GM21360 (cell line): ENCODE data around the gene IMMP2L.
"Not testable (repeated sequence)": the region's sequence is repeated elsewhere in the genome, so short reads cannot be mapped to it uniquely, and the experiment has no call there.

Experiments
- ATAC-seq: cut with Tn5 transposase; IDR thresholded peaks from one replicate; pipeline ENCODE4 v1.9.1; 2021; ENCODE audit warnings: mild to moderate bottlenecking, moderate library complexity; ENCODE audit not compliant: unreplicated experiment

IMMP2L gene

GRCh38 chr7:111358915-111359314 is 203.4 kb downstream of the IMMP2L start:
- ATAC-seq: no peak

- no peak for ATAC-seq
Measured at GRCh38 chr7:111357691-111358090, 204.6 kb downstream of the IMMP2L start.

GRCh38 chr7:111356941-111357340 is 205.4 kb downstream of the IMMP2L start:
- no peak for ATAC-seq

GRCh38 chr7:111352319-111352718 is 210.0 kb downstream of the IMMP2L start:
- ATAC-seq: no peak

- ATAC-seq: no peak
Measured at GRCh38 chr7:111346219-111346618, 216.1 kb downstream of the IMMP2L start.

GRCh38 chr7:111343017-111343416 is 219.3 kb downstream of the IMMP2L start:
- ATAC-seq: no peak

GRCh38 chr7:111339006-111339405 is 223.3 kb downstream of the IMMP2L start:
- no peak for ATAC-seq

GRCh38 chr7:111333010-111333409 is 229.3 kb downstream of the IMMP2L start:
- ATAC-seq: no peak

- no peak for ATAC-seq
Measured at GRCh38 chr7:111330235-111330523, 232.1 kb downstream of the IMMP2L start.

GRCh38 chr7:111329367-111330234 is 232.7 kb downstream of the IMMP2L start:
- ATAC-seq: no peak

- ATAC-seq: no peak
Measured at GRCh38 chr7:111328487-111328886, 233.8 kb downstream of the IMMP2L start.

- ATAC-seq: no peak
Measured at GRCh38 chr7:111324776-111325175, 237.5 kb downstream of the IMMP2L start.

GRCh38 chr7:111324228-111324627 is 238.1 kb downstream of the IMMP2L start:
- ATAC-seq: no peak

- not testable (repeated sequence) for ATAC-seq
Measured at GRCh38 chr7:111323670-111324069, 238.6 kb downstream of the IMMP2L start.

GRCh38 chr7:111320133-111320532 is 242.2 kb downstream of the IMMP2L start:
- no peak for ATAC-seq

GRCh38 chr7:111312966-111313365 is 249.3 kb downstream of the IMMP2L start:
- ATAC-seq: no peak

GRCh38 chr7:111308691-111309090 is 253.6 kb downstream of the IMMP2L start:
- no peak for ATAC-seq

GRCh38 chr7:111301891-111302290 is 260.4 kb downstream of the IMMP2L start:
- ATAC-seq: no peak

- ATAC-seq: no peak
Measured at GRCh38 chr7:111294494-111294893, 267.8 kb downstream of the IMMP2L start.

GRCh38 chr7:111292026-111292470 is 270.2 kb downstream of the IMMP2L start:
- no peak for ATAC-seq

GRCh38 chr7:111290982-111291381 is 271.3 kb downstream of the IMMP2L start:
- ATAC-seq: no peak

GRCh38 chr7:111290419-111290818 is 271.9 kb downstream of the IMMP2L start:
- no peak for ATAC-seq

- not testable (repeated sequence) for ATAC-seq
Measured at GRCh38 chr7:111288441-111288840, 273.9 kb downstream of the IMMP2L start.
